NCI-H2227 (cell line): ENCODE data around the gene SMIM8.
"Not testable (repeated sequence)": the region's sequence is repeated elsewhere in the genome, so short reads cannot be mapped to it uniquely, and the experiment has no call there.

ENCODE experiments used
- DNase-seq: peaks from one replicate; lab custom pipeline; 2025; ENCODE audit not compliant: unreplicated experiment; lab: John Stamatoyannopoulos, UW

Gene SMIM8, protein sequence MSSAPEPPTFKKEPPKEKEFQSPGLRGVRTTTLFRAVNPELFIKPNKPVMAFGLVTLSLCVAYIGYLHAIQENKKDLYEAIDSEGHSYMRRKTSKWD

DNA sequence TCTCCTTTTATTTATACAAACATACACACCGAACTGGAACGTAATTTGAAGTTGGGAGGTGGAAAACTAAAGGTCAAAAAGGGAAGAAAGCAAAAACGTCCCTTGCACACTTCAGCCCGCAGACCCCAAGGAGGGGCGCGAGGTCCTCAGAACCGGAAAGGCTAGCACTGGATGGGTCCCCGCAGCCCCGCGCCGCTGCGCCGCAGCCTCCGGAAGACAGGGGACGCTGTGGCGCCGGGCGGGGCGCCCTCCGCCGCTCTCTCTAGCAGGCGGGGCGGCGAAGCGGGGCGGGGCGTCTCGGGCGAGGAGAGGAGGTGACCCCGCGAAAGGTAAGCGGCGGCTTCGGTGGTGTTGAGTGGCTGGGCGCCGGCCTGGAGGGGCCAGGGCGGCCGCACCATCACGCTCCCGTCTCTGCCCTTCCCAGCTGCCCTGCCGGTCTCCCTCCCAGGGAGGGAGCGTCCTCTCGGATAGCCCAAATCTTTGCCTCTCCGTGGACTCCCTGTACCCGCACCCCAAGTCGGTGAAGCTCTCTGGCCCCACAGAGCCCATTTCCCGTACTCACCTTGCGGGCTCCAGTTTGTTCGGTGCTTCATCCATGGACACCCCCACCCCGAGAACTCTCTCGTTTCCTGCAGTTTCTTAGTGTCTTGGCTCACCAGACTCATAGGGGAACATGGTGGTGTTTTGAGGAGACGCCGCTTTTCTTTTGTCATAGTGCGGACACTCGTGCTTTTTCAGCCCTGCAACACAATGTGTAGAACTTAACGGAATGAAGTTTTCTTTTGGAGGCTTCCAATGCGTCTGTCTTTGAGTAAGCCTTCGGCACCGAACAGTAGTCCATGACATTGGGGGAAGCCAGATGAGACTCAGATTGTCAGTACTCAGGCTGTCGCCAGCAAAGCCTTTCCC lies at the start of gene SMIM8:
TSS of gene SMIM8 (plus strand) at position 285 of the 909 bp plus-strand sequence. CDS start 14,444 bp downstream, outside the sequence.
- DNase-seq, result peak; percentile 88

GRCh38 chr6:87274660-87275274 lies 47.6 kb upstream of the SMIM8 start:
- no peak for DNase-seq

DNA sequence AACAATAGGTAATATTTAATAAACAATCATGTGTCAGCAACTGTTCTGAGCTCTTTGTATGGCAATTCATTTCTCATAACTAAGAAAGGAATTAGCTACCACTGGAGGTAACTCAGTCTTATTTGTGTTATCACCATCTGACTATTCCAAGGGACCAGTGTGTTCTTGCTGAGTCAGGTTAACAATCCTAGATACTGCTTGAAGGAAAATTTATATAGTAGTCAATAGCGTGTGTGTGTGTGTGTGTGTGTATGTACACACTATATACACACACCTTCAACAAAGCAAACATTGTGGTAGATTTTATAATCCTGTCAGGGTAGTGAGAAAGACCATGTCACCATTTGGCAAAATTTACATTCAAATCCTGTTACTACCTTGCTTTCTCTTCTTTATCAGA lies 45.8 kb upstream of the SMIM8 start:
- DNase-seq, result no peak

DNA sequence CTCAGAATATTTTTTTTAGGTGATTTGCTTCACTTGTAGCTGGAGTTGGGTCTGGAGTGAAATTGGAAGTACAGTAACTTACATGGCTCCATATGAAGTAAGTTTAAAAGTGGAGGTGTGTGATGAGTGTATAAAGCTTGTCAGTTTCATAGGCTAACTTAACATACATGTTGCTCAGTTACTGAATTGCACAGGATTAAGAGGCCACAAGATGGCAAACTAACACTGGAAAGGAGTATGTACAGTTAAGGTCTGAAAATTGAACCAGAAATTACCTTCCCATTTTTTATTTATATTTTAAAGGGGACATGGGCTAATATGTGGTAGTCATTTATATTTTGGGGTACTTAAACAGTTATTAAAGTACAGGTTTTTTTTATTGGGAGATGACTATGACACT lies 45.3 kb upstream of the SMIM8 start:
- peak; percentile 3 for DNase-seq

GRCh38 chr6:87279196-87279595 lies 43.2 kb upstream of the SMIM8 start:
- DNase-seq, result no peak

- DNase-seq, result no peak
Observed at GRCh38 chr6:87281426-87281825, 41.0 kb upstream of the SMIM8 start.

DNA sequence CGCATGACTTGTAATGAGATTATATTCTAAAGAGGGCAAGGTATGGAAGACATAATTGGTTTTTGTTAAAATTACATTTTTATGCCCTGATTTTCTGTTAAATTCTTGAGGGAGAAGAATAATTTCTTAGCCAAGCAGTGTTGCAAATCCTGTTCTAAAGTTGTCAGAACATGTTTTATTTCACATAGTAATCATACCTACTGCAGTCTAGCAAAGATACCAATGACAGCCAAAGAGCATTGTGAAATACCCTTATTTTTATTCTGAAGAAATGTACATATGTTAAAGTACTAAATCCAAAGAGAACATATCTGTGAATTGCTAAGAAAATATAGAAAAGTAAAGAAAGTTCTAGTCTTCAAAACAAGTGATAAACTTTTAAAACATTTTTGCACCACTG lies 39.6 kb upstream of the SMIM8 start:
- no peak for DNase-seq

DNA sequence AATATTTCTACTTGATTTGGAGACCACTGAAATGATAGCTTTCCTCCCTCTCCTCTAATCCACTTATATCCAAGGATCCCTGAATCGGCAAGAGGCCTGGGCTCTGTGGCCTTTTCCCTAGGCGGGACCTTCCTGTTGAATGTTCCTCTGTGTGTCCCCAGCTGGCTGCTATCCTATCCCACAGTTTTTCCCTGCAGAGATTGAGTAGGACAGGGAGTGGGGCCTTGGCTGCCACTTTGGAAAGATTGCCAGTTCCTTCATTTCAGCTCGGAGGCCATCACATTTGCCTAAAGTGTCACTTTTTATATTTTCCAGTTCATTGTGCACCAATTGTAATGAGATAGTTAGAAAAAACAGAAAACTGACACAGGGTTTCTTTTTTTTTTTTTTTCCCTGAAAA lies 38.9 kb upstream of the SMIM8 start:
- DNase-seq, result no peak

DNA sequence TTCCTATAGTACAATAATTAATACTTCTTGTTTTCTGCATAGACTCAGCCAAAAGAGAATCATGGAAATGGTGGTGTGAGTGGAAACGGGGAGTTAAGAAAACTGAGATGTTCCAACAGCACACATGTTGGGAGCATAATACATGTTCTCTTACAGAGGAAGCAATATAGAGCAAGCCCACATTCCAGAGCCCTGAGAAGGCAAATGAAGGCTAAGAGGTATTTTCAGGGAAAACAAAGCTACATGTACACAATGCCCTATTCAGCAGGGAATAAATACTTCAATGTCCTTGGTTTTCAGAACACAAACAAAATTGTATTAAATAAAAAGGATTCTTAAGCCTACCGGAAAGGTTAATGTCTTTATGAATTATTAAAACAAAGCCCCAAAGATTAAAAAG lies 35.1 kb upstream of the SMIM8 start:
- DNase-seq, result no peak

DNA sequence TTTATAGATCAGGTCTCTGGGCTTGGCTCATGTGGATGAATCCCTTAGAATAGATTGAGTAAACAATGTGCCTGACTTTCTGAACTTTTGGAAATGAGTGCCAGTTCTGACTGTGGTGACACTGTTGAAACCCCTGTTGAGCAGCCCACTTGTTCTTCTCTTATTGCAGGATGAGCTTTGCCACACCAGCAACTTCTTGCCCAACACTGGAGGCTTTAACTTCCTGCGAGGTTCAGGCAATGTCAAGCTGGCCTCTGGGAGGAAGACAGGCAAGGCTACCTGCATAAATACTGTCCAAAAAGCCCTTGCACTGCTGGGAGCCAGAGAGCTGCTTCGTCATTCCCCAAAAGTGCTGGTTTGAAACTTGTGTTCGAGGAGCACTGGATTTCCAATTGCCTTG lies 32.8 kb upstream of the SMIM8 start:
- DNase-seq, result no peak

DNA sequence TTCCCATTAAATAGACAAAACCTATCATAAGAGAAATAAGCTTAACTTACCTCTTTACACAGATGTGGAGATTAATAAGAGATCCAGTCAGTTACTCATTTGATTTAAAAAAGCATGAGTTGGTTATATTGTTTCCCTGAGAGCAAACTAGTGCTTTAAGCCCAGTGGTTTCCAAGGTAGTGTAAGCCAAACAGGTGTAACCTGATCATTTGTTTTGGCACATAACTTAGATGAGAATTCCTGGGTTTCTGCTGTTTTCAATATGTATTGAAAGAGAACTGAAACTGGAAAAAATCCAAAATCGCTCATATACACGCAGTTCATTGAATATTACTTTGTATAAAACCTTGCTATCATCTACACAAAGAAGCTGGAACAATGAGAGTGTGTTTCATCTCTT lies 30.5 kb upstream of the SMIM8 start:
- DNase-seq, result no peak

DNA sequence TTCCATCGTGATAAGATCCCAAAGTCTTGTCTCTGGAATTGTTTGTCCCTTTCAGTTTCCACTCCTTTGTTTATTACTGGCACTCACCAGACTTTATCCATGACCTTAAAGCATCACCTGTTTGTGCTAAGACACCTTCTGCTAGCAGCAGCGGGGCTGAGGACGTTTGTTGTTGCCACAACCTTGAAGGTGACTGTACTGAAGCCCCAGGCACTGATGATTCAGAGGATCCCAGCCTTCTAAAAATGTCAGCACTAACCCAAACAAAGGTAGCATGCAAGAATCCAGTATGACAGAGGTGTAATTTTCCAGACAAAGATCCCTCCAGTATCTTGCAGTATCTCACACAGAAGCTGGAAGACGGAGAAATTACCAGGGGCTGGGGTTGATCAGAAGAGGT lies 28.9 kb upstream of the SMIM8 start:
- DNase-seq, result no peak

- DNase-seq, result no peak
Observed at GRCh38 chr6:87297119-87297518, 25.3 kb upstream of the SMIM8 start.

DNA sequence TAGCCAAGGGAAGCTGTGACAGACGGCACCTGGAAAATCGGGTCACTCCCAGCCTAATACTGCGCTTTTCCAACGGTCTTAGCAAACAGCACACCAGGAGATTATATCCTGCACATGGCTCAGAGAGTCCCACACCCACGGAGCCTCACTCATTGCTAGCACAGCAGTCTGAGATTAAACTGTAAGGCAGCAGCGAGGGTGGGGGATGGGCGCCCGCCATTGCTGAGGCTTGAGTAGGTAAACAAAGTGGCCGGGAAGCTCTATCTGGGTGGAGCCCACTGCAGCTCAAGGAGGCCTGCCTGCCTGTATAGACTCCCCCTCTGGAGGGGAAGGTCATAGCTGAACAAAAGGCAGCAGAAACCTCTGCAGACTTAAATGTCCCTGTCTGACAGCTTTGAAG lies 21.1 kb upstream of the SMIM8 start:
- DNase-seq, result peak; percentile 8

GRCh38 chr6:87308970-87309369 lies 13.4 kb upstream of the SMIM8 start:
- DNase-seq, result no peak

- DNase-seq, result no peak
Observed at GRCh38 chr6:87312860-87313259, 9.5 kb upstream of the SMIM8 start.

DNA sequence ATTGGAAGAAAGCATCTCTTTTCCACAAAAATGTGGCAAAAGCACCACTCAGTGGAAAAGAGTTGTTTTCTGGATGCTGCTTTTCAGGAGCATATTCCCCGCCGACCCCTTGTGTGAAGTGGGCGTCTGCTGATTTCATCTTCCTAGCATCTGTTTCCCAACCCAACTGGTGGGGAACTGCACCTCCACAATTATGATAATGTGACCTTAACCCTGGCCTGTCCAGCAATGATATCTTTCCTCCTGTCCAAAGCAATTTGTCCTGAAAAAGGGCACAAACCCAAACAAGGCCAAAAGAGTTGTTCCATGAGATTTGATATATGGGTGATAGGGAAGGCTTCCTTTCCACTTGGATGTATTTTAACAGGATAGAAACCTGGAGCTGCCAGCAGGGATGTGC lies 7.3 kb upstream of the SMIM8 start:
- DNase-seq, result no peak

DNA sequence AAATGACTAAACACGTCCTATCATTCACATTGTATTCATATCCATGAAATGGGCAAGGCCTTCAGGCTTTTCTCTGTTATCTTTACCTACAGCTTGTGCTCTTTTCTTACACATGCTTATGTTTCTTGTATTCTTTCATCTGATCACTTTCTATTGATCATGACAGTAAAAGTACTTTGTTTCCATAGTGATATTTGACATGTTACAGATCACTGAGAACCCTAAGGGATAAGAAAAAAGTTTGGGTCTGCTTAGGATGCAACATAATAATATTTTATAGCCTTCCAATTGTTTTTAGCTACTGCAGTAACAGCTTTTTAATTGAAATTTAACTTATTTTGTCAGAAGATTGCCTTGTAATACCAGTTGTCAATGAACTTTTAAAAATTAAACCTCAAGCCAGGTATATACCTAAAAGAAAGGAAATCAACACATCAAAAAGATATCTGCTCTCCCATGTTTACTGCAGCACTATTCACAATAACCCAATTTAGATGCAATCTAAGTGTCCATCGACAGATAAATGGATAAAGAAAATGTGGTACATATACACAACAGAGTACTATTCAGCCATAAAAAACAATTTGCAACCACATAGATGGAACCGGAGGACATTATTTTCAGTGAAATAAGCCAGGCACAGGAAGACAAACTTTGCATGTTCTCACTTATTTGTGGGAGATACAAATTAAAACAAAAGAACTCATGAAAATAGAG lies 3.0 kb upstream of the SMIM8 start:
- no peak for DNase-seq

- DNase-seq, result not testable (repeated sequence)
Observed at GRCh38 chr6:87323880-87324279, 1.5 kb downstream of the SMIM8 start.

- no peak for DNase-seq
Observed at GRCh38 chr6:87330961-87331360, 8.6 kb downstream of the SMIM8 start.

DNA sequence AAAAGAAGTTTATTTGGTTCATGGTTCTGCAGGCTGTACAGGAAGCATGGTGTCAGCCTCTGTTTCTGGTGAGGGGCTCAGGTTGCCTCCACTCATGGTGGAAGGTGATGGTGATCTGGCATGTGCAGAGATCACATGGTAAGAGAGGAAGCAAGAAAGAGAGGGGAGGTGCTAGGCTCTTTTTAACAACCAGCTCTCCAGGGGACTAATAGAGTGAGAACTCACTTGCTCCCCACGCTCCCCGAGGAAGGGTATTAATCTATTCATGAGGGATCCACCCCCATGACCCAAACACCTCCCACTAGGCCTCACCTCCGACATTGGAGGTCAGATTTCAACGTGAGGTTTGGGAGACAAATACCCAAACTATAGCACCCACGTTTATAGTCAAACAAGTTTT lies 10.6 kb downstream of the SMIM8 start:
- DNase-seq, result no peak
